NCI-H446 (cell line): ENCODE results near the gene ACSL1.

ENCODE experiments used
- DNase-seq, 2 experiments: peaks; one replicate each; lab custom pipeline; 2025; lab: John Stamatoyannopoulos, UW

ACSL1 gene

GRCh38 chr4:184719407-184719806 is 106.4 kb downstream of the ACSL1 start:
- no peak for DNase-seq

- DNase-seq = no peak
Measured at GRCh38 chr4:184715526-184715925, 110.2 kb downstream of the ACSL1 start.

- no peak for DNase-seq
Measured at GRCh38 chr4:184713887-184714286, 111.9 kb downstream of the ACSL1 start.

GRCh38 chr4:184712322-184712721 is 113.4 kb downstream of the ACSL1 start:
- no peak for DNase-seq

- DNase-seq = no peak
Measured at GRCh38 chr4:184706453-184706852, 119.3 kb downstream of the ACSL1 start.

- no peak for DNase-seq
Measured at GRCh38 chr4:184705692-184706091, 120.1 kb downstream of the ACSL1 start.
